GM12872 (cell line): ENCODE results near the gene RNU5B-1.

Experiments used
- TF ChIP-seq, protein P1 (sequence below): IDR thresholded peaks from 3 replicates; pipeline ENCODE4 v1.5.1; 2011; ENCODE audit warnings: low read depth, mild to moderate bottlenecking, low read length, moderate library complexity; ENCODE audit not compliant: insufficient read depth

Gene RNU5B-1

DNA sequence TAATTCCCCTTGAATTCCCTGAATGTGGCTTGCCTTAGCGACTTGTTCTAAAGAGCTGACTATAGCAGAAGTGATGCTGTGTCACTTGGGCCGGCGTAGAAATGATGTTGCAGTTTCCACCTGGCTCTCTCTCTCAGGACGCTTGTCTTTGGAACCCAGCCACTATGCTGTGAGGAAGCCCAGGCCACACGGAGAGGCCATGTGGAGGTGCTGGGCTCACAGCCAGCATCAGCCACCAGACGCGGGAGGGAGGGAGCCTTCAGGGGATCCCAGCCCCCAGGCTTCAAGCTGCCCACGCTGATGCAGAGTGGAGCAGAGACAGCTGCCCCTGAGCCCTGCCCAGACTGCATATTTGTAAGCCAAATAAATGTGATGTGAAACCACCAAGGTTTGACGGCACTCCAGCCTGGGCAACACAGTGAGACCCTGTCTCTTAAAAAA lies 18.6 kb downstream of the RNU5B-1 start:
- TF ChIP-seq, protein P1, sequence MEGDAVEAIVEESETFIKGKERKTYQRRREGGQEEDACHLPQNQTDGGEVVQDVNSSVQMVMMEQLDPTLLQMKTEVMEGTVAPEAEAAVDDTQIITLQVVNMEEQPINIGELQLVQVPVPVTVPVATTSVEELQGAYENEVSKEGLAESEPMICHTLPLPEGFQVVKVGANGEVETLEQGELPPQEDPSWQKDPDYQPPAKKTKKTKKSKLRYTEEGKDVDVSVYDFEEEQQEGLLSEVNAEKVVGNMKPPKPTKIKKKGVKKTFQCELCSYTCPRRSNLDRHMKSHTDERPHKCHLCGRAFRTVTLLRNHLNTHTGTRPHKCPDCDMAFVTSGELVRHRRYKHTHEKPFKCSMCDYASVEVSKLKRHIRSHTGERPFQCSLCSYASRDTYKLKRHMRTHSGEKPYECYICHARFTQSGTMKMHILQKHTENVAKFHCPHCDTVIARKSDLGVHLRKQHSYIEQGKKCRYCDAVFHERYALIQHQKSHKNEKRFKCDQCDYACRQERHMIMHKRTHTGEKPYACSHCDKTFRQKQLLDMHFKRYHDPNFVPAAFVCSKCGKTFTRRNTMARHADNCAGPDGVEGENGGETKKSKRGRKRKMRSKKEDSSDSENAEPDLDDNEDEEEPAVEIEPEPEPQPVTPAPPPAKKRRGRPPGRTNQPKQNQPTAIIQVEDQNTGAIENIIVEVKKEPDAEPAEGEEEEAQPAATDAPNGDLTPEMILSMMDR: no peak

DNA sequence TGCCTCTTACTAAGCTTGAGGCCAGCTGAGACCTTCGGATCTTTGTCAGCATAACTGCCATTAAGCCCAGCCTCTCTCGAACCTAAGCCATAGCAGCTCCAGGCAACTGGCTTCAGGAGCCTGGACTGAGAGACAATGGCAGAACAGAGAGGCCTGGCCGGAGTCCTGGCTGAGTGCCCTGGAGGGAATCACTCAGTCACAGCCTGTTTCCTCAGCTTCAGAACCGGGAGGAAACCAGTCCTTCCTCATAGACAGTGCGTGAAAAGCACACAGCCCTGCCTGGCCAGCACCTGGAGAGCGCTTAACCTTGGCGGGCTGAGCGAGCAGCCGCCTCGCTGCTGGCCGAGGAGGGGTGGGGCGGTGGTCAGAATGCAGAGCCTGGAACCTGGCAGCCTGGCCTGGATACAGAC lies 21.6 kb downstream of the RNU5B-1 start:
- TF ChIP-seq, protein P1: no peak

DNA sequence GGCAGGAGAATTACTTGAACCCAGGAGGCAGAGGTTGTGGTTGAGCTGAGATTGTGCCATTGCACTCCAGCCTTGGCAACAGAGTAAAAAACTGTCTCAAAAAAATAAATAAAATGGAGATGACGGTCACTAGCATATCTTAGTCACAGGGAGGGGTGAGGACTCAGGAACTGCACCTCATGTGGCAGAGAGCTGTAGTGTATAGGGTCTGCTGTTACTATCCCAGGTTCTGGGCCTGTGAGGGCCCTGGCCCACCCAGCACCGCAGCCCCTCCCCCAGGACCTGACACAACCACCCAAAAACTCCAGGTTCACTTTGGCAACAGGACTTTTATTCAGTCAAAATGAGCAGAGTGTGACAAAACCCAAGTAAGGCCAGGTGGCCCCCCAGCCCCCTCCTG lies 22.3 kb downstream of the RNU5B-1 start:
- TF ChIP-seq, protein P1: no peak

DNA sequence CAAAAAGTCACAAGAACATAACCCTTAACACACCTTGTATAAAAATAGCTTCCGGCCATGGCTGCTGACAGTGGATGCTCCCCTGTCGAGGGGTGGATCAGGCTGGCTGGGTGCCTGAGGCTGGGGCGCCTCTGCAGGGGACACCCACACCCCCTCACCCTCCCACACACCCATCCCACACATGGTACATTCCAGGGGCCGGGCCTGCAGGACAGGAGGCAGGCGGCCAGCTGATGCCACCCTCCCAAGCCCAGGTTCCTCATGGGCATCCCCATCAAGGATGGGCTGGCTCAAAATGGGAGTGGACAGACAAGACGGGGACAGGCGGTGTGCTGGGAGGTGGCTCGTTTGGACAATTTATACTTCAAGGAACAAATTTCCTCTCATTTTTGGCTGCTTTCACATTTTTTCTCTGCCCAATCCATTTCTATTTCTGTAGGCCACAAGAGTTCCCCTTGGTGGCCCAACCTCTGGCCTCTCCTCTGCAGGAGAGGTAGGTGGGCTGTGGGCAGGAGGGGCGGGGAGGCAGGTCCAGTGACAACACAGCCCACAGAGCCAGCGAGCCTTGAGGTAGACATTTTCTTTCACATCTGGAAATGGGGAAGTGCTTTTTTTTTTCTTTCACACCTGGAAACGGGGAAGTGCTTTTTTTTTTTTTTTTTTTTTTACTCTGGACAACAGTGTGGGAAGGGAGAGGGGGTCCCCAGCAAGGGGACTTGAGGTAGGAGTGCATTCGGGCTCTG lies 23.3 kb downstream of the RNU5B-1 start:
- TF ChIP-seq, protein P1: no peak

DNA sequence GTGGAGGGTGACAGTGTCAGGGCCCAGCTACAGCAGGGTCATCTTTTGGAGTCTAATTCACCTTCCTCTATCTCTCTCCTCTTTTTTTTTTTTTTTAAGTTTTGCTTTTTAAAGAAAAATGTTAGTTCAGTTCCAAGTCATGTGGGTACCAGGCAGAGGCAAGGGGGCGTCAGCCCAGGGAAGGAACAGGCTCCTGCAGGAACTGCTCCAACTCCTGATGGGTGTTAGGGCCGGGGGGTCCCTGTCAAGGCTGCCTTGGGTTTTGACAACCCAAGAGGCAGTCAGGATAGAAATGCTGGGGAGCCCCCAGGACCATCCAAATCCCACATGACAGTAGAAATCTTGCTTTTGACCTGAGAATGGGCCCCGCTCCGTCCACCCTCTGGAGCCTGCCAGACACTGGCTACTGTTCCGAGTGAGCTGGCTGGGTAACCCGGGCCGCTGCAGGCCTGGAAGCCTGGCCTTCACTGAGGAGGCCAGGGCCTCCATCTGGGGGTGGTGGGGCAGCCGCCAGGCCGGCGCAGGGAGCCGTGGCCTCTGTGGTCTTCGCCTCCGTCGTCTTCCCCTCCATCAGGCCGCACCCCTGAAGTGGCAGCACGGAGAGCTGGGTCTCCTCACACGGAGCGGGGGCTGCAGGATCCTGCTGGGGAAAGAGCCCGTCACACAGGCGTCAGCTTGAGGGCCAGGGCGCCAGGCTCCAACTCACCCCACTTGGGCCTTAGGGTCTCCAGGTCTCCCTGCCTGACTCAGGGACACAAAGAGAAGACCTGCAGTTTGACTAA lies 24.2 kb downstream of the RNU5B-1 start:
- TF ChIP-seq, protein P1: no peak

DNA sequence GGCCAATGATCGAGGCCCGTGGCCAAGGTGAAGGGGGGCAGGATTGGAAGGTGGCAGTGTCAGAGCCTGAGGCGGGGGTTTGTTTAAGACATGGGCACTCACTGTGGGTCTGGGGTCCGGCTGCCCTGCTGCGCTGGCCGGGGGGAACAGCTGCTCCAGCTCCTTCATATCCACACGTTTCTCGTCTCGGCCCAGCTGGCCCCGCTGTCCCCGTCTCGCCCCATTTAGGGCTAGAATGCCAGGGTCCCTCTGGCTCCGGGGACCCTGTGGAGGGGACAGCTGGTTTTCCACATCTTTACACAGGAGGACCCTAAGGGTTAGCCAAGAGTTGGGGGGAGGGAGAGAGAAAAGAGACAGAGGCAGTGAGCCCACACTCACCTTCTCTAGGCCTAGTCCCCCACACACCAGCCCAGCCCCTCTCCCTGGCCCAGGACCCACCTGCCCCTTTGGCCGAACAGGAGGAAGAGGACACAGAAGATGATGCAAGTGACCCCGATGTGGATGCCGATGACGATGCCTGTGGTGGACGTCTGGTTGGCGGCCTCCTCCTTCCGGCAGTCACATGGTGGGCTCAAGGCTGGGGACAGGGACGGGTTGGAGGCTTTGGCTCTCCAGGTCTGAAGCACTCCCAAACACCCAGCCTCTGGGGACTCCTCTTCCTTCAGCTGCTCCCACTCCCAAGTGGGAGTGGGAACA lies 25.0 kb downstream of the RNU5B-1 start:
- TF ChIP-seq, protein P1: no peak
